Measurements from ENCODE around the gene ATP8B3.

GRCh38 chr19:1736280-1736679 is 75.8 kb downstream of the ATP8B3 start:
- TF ChIP-seq CTCF (IDR thresholded peaks at IDR 0.05) = no peak
- no peak for TF ChIP-seq POLR2A (IDR thresholded peaks at IDR 0.05)
- no peak for TF ChIP-seq EP300 (IDR thresholded peaks at IDR 0.05)
